ENCODE results near the gene GRK5.

Gene GRK5

GRCh38 chr10:119483839-119484238, 276.5 kb downstream of the GRK5 start:
- DNase-seq (ENCODE audit: low spot score) = no peak

GRCh38 chr10:119488675-119489074, 281.3 kb downstream of the GRK5 start:
- DNase-seq (ENCODE audit: low spot score) = no peak

GRCh38 chr10:119489991-119490326, 282.6 kb downstream of the GRK5 start:
- no peak for DNase-seq (ENCODE audit: low spot score)

GRCh38 chr10:119491966-119492757, 284.8 kb downstream of the GRK5 start:
- DNase-seq (ENCODE audit: low spot score) = no peak

GRCh38 chr10:119493155-119493554, 285.8 kb downstream of the GRK5 start:
- DNase-seq (ENCODE audit: low spot score) = no peak

- DNase-seq (ENCODE audit: low spot score) = peak; percentile 53
Observed at GRCh38 chr10:119494236-119495020, 287.1 kb downstream of the GRK5 start.

GRCh38 chr10:119495021-119495505, 287.7 kb downstream of the GRK5 start:
- no peak for DNase-seq (ENCODE audit: low spot score)

GRCh38 chr10:119495545-119495944, 288.2 kb downstream of the GRK5 start:
- no peak for DNase-seq (ENCODE audit: low spot score)

GRCh38 chr10:119496273-119496672, 288.9 kb downstream of the GRK5 start:
- no peak for DNase-seq (ENCODE audit: low spot score)

- DNase-seq (ENCODE audit: low spot score) = no peak
Observed at GRCh38 chr10:119497243-119497642, 289.9 kb downstream of the GRK5 start.

- DNase-seq (ENCODE audit: low spot score) = no peak
Observed at GRCh38 chr10:119498889-119499676, 291.7 kb downstream of the GRK5 start.

- no peak for DNase-seq (ENCODE audit: low spot score)
Observed at GRCh38 chr10:119499677-119500002, 292.3 kb downstream of the GRK5 start.

- no peak for DNase-seq (ENCODE audit: low spot score)
Observed at GRCh38 chr10:119500123-119500795, 292.9 kb downstream of the GRK5 start.

- no peak for DNase-seq (ENCODE audit: low spot score)
Observed at GRCh38 chr10:119500821-119501220, 293.4 kb downstream of the GRK5 start.

GRCh38 chr10:119501690-119502089, 294.3 kb downstream of the GRK5 start:
- no peak for DNase-seq (ENCODE audit: low spot score)

- DNase-seq (ENCODE audit: low spot score) = no peak
Observed at GRCh38 chr10:119502209-119502608, 294.8 kb downstream of the GRK5 start.

- no peak for DNase-seq (ENCODE audit: low spot score)
Observed at GRCh38 chr10:119502618-119503155, 295.3 kb downstream of the GRK5 start.

- no peak for DNase-seq (ENCODE audit: low spot score)
Observed at GRCh38 chr10:119503821-119504220, 296.4 kb downstream of the GRK5 start.

GRCh38 chr10:119504651-119505050, 297.3 kb downstream of the GRK5 start:
- no peak for DNase-seq (ENCODE audit: low spot score)

- no peak for DNase-seq (ENCODE audit: low spot score)
Observed at GRCh38 chr10:119505131-119505551, 297.8 kb downstream of the GRK5 start.
